HCT116 (cell line): ENCODE measurements around the gene ADI1. TPM values are rescaled to one million over a fixed set of nuclear protein-coding genes. Genes with fewer than 3 reads are reported as not detected.

Experiments used
- ATAC-seq: fragments of 200-7000 bp; cut with Tn5 transposase; 2 replicates; pipeline ENCODE4 v1.9.1; 2020; ENCODE audit warnings: mild to moderate bottlenecking, moderate library complexity
- BruUV-seq: library from RNA; stranded (reverse); fragments of 400-500 nt; replicated peaks from 2 replicates; lab custom pipeline; 2021; lab: Mats Ljungman, UMichigan
- CTCF ChIA-PET: fragments of 300-600 bp; sonication (Branson Sonifier 250); formaldehyde crosslinking; loops from one replicate; lab custom pipeline; 2021; ENCODE audit warnings: antibody characterized with exemption; lab: Charles Lee
- POLR2A ChIA-PET: fragments of 300-600, 350-600 bp; sonication (Branson Sonifier 250); formaldehyde crosslinking; loops from one replicate; lab custom pipeline; 2021; ENCODE audit warnings: antibody characterized with exemption; lab: Charles Lee
- RAD21 ChIA-PET, 2 experiments: fragments of 300-600 bp; sonication (Branson Sonifier 250); formaldehyde crosslinking; loops; one replicate each; lab custom pipeline; 2023; ENCODE audit warnings: low total read pairs in 2 of 2; ENCODE audit not compliant: uncharacterized antibody in 2 of 2, unreplicated experiment in 2 of 2, low non-redundant PET in 1 of 2; lab: Charles Lee
- DNase-seq: peaks from one replicate; pipeline ENCODE4 v3.0.0-alpha.2; 2010; ENCODE audit warnings: low read depth, low spot score
- H2AFZ ChIP-seq: fragments of 200-600 bp; shearing (Covaris generic), sonication (generic); 2 replicates; pipeline ENCODE4 v1.6.1; 2017; ENCODE audit warnings: low read depth, mixed run types, mixed read lengths, antibody characterized with exemption, low read length; ENCODE audit not compliant: poor library complexity, severe bottlenecking
- H3K27ac ChIP-seq: 2 replicates; pipeline ENCODE4 v1.5.1; 2012; ENCODE audit warnings: low read depth, low read length
- H3K27me3 ChIP-seq: fragments of 200-600 bp; sonication (generic); 2 replicates; pipeline ENCODE4 v1.6.1; 2016; ENCODE audit warnings: mixed run types, low read length, mixed read lengths; ENCODE audit not compliant: insufficient read depth
- H3K36me3 ChIP-seq, 2 experiments: fragments of 200-500 bp in 1 of 2; fragments of 200-600 bp in 1 of 2; sonication (Bioruptor generic) in 1 of 2; sonication (generic) in 1 of 2; 2 replicates each; pipeline versions ENCODE4 v1.5.1 to v1.6.1; 2014 to 2016; ENCODE audit warnings: low read length in 2 of 2, inconsistent platforms in 1 of 2, mixed read lengths in 1 of 2, mixed run types in 1 of 2; ENCODE audit not compliant: insufficient read depth in 2 of 2, control insufficient read depth in 1 of 2
- H3K4me1 ChIP-seq, 2 experiments: fragments of 200-600 bp in 1 of 2; sonication (generic) in 1 of 2; 2 replicates each; pipeline versions ENCODE4 v1.5.1 to v1.6.1; 2012 to 2017; ENCODE audit warnings: low read length in 2 of 2, inconsistent platforms in 1 of 2, mild to moderate bottlenecking in 1 of 2, mixed read lengths in 1 of 2, mixed run types in 1 of 2, moderate library complexity in 1 of 2; ENCODE audit not compliant: insufficient read depth in 2 of 2, control insufficient read depth in 1 of 2
- H3K4me2 ChIP-seq: fragments of 200-600 bp; sonication (generic); 2 replicates; pipeline ENCODE4 v1.6.1; 2017; ENCODE audit warnings: mixed run types, low read length, mixed read lengths
- H3K4me3 ChIP-seq, 2 experiments: fragments of 200-600 bp in 1 of 2; sonication (generic) in 1 of 2; replicated peaks in 1 of 2; 2 replicates each; pipeline ENCODE4 v1.5.1; 2011 to 2016; ENCODE audit warnings: low read length in 2 of 2, control low read depth in 1 of 2, low read depth in 1 of 2, mild to moderate bottlenecking in 1 of 2, mixed read lengths in 1 of 2, mixed run types in 1 of 2
- H3K79me2 ChIP-seq: fragments of 200-600 bp; sonication (generic); 2 replicates; pipeline ENCODE4 v1.6.1; 2017; ENCODE audit warnings: mild to moderate bottlenecking, mixed run types, low read length, moderate library complexity, mixed read lengths; ENCODE audit not compliant: insufficient read depth
- H3K9ac ChIP-seq: fragments of 200-600 bp; sonication (generic); 2 replicates; pipeline ENCODE4 v1.6.1; 2016; ENCODE audit warnings: low read length, mixed read lengths
- H3K9me2 ChIP-seq: fragments of 200-600 bp; sonication (generic), shearing (Covaris generic); 2 replicates; pipeline ENCODE4 v1.6.1; 2017; ENCODE audit warnings: mixed run types, mild to moderate bottlenecking, moderate library complexity; ENCODE audit not compliant: insufficient read depth
- H3K9me3 ChIP-seq, 2 experiments: fragments of 200-500 bp in 1 of 2; fragments of 200-600 bp in 1 of 2; sonication (Bioruptor generic) in 1 of 2; sonication (generic) in 1 of 2; 2 replicates each; pipeline ENCODE4 v1.6.1; 2014 to 2017; ENCODE audit warnings: low read length in 2 of 2, mixed read lengths in 2 of 2, inconsistent platforms in 1 of 2, low read depth in 1 of 2, mild to moderate bottlenecking in 1 of 2, mixed run types in 1 of 2, moderate library complexity in 1 of 2; ENCODE audit not compliant: control insufficient read depth in 1 of 2, insufficient read depth in 1 of 2
- H4K20me1 ChIP-seq: fragments of 200-600 bp; sonication (generic), shearing (Covaris generic); 2 replicates; pipeline ENCODE4 v1.6.1; 2017; ENCODE audit warnings: mixed run types, mild to moderate bottlenecking, moderate library complexity; ENCODE audit not compliant: insufficient read depth
- CEBPB ChIP-seq: IDR thresholded peaks from 2 replicates; pipeline ENCODE4 v1.6.1; 2012; ENCODE audit warnings: low read depth
- CTCF ChIP-seq, 3 experiments: fragments of 200-600 bp in 1 of 3; sonication (generic) in 1 of 3; IDR thresholded peaks in 2 of 3; conservative IDR thresholded peaks in 1 of 3; 2 replicates each; pipeline ENCODE4 v1.5.1; 2012 to 2017; ENCODE audit warnings: low read depth in 2 of 3, low read length in 2 of 3, antibody characterized with exemption in 1 of 3, borderline replicate concordance in 1 of 3, control low read depth in 1 of 3, mild to moderate bottlenecking in 1 of 3, mixed read lengths in 1 of 3, mixed run types in 1 of 3, moderate library complexity in 1 of 3; ENCODE audit not compliant: insufficient read depth in 1 of 3
- EGR1 ChIP-seq: IDR thresholded peaks from 2 replicates; pipeline ENCODE4 v1.6.1; 2012; ENCODE audit warnings: low read depth
- ELF1 ChIP-seq: IDR thresholded peaks from 2 replicates; pipeline ENCODE4 v1.6.1; 2012; ENCODE audit warnings: low read depth, borderline replicate concordance
- EZH2 ChIP-seq: fragments of 200-600 bp; sonication (generic); IDR thresholded peaks from 2 replicates; pipeline ENCODE4 v1.6.1; 2017; ENCODE audit warnings: antibody characterized with exemption, mixed run types
- EZH2phosphoT487 ChIP-seq: fragments of 200-600 bp; IDR thresholded peaks from 2 replicates; pipeline ENCODE4 v1.6.1; 2018; ENCODE audit warnings: antibody characterized with exemption, borderline replicate concordance
- FOSL1 ChIP-seq: IDR thresholded peaks from 2 replicates; pipeline ENCODE4 v1.6.1; 2012; ENCODE audit warnings: low read depth
- JUND ChIP-seq: IDR thresholded peaks from 2 replicates; pipeline ENCODE4 v1.6.1; 2012
- MAX ChIP-seq: IDR thresholded peaks from 2 replicates; pipeline ENCODE4 v1.6.1; 2012
- POLR2A ChIP-seq: IDR thresholded peaks from 2 replicates; pipeline ENCODE4 v1.7.0; 2011; ENCODE audit warnings: borderline replicate concordance; ENCODE audit not compliant: insufficient read depth, insufficient read length; ENCODE audit errors: extremely low read depth
- POLR2AphosphoS5 ChIP-seq: IDR thresholded peaks from 2 replicates; pipeline ENCODE4 v1.6.1; 2011; ENCODE audit warnings: mild to moderate bottlenecking, low read depth, low read length, moderate library complexity
- REST ChIP-seq: IDR thresholded peaks from 2 replicates; pipeline ENCODE4 v1.6.1; 2012; ENCODE audit warnings: low read depth
- SIN3A ChIP-seq: IDR thresholded peaks from 2 replicates; pipeline ENCODE4 v1.6.1; 2012; ENCODE audit warnings: low read depth
- SP1 ChIP-seq: IDR thresholded peaks from 2 replicates; pipeline ENCODE4 v1.6.1; 2012; ENCODE audit warnings: low read depth
- SRF ChIP-seq: IDR thresholded peaks from 2 replicates; pipeline ENCODE4 v1.6.1; 2012; ENCODE audit warnings: low read depth
- TCF7L2 ChIP-seq: IDR thresholded peaks from 2 replicates; pipeline ENCODE4 v1.7.0; 2011; ENCODE audit warnings: borderline replicate concordance, inconsistent platforms; ENCODE audit not compliant: insufficient read depth, insufficient read length; ENCODE audit errors: extremely low read depth
- YY1 ChIP-seq: IDR thresholded peaks from 2 replicates; pipeline ENCODE4 v1.6.1; 2011; ENCODE audit warnings: low read length, low read depth, moderate library complexity, mild to moderate bottlenecking; ENCODE audit not compliant: insufficient replicate concordance; ENCODE audit errors: extremely low read depth
- ZFX ChIP-seq: fragments of 450-650 bp; IDR thresholded peaks from 2 replicates; pipeline ENCODE4 v1.6.1; 2017
- ZNF274 ChIP-seq: fragments of 200-500 bp; sonication (Bioruptor generic); IDR thresholded peaks from 2 replicates; pipeline ENCODE4 v1.6.1; 2014; ENCODE audit warnings: mild to moderate bottlenecking, low read depth, low read length, inconsistent platforms
- intact Hi-C: fragments of 100-400 bp; cut with micrococcal nuclease; formaldehyde crosslinking; loops from 2 replicates; pipeline ENCODE4 v1.10.0; 2022
- total RNA-seq: library from RNA; stranded (reverse); gene quantifications from one replicate; pipeline ENCODE4 v1.2.1, GENCODE V29; 2021; ENCODE audit not compliant: unreplicated experiment

Gene ADI1
- total RNA-seq, 1 experiment from 2014 or later: 27.0 TPM

GRCh38 chr2:3493615-3494007, 25.7 kb downstream of the ADI1 start:
- Histone ChIP-seq H3K27me3 (no peaks in the 10 kb centered on the region), H3K36me3 (no peaks in the 10 kb centered on the region), H3K79me2 (no peaks in the 10 kb centered on the region), H3K4me2 (no peak overlapping the region), H2AFZ (no peak overlapping the region), H3K9me3 (no peaks in the 10 kb centered on the region), H3K4me3 (no peak overlapping the region), H3K9ac (no peak overlapping the region), H4K20me1 (no peaks in the 10 kb centered on the region), H3K9me2 (no peaks in the 10 kb centered on the region), H3K27ac (no peak overlapping the region), H3K4me1 (no peaks in the 10 kb centered on the region)
- DNase-seq: no peak
- ChIA-PET POLR2A (no interaction called here), RAD21 (no interaction called here), CTCF (no interaction called here)
- no TSS peak for BruUV-seq
- peak; percentile 67 for ATAC-seq
- TF ChIP-seq SRF (no peak), FOSL1 (no peak), REST (no peak), SIN3A (no peak), YY1 (no peak), POLR2AphosphoS5 (no peak), JUND (no peak), ZFX (no peak), POLR2A (no peak), SP1 (no peak), ZNF274 (no peak), EGR1 (no peak), EZH2 (no peak), TCF7L2 (no peak), MAX (no peak), ELF1 (no peak), EZH2phosphoT487 (no peak), CEBPB (no peak), CTCF (IDR thresholded peaks at IDR 0.05 in 2 of 3, conservative IDR thresholded peaks at IDR 0.05 in 1 of 3; ENCODE audit: borderline replicate concordance in 1 of 3, insufficient read depth in 1 of 3, low read depth in 2 of 3, low read length in 2 of 3) (no peak)
- intact Hi-C loops: no loop called here
